ENCODE data around the gene MIPEP. TPM values are rescaled to one million over a fixed set of nuclear protein-coding genes. Genes with fewer than 3 reads are reported as not detected.

MIPEP gene
- total RNA-seq, 1 experiment from 2014 or later = 10.2 TPM

GRCh38 chr13:23710366-23710765, 178.8 kb downstream of the MIPEP start:
- H2AFZ ChIP-seq (ENCODE audit: low read length) = no peak overlapping the region
- H3K9me3 ChIP-seq (ENCODE audit: low read length) = no peaks in the 10 kb centered on the region
- no peak for DNase-seq
- no peaks in the 10 kb centered on the region for H3K36me3 ChIP-seq (ENCODE audit: insufficient read depth, low read length)
- no peaks in the 10 kb centered on the region for H3K4me1 ChIP-seq (ENCODE audit: low read length)
- H3K27ac ChIP-seq (ENCODE audit: low read length) = no peak overlapping the region
- H3K4me2 ChIP-seq (ENCODE audit: low read depth, low read length, poor library complexity, severe bottlenecking) = no peak overlapping the region
- no peaks in the 10 kb centered on the region for H3K27me3 ChIP-seq (ENCODE audit: low read length)
- no peaks in the 10 kb centered on the region for H3K79me2 ChIP-seq (ENCODE audit: low read length)
- H4K20me1 ChIP-seq (ENCODE audit: insufficient read depth, low read depth, low read length) = no peaks in the 10 kb centered on the region
- no peaks in the 10 kb centered on the region for H3K9me2 ChIP-seq (replicated peaks; ENCODE audit: insufficient read depth, low read length)
- H3K9ac ChIP-seq (ENCODE audit: low read length) = no peak overlapping the region
- H3K4me3 ChIP-seq (ENCODE audit: low read length) = no peak overlapping the region

- no peaks in the 10 kb centered on the region for H4K20me1 ChIP-seq (ENCODE audit: insufficient read depth, low read depth, low read length)
- no peaks in the 10 kb centered on the region for H3K4me1 ChIP-seq (ENCODE audit: low read length)
- no peaks in the 10 kb centered on the region for H3K36me3 ChIP-seq (ENCODE audit: insufficient read depth, low read length)
- no peaks in the 10 kb centered on the region for H3K27me3 ChIP-seq (ENCODE audit: low read length)
- no peak overlapping the region for H3K9ac ChIP-seq (ENCODE audit: low read length)
- H3K79me2 ChIP-seq (ENCODE audit: low read length) = no peaks in the 10 kb centered on the region
- H2AFZ ChIP-seq (ENCODE audit: low read length) = no peak overlapping the region
- H3K27ac ChIP-seq (ENCODE audit: low read length) = no peak overlapping the region
- no peaks in the 10 kb centered on the region for H3K9me3 ChIP-seq (ENCODE audit: low read length)
- no peak for DNase-seq
- H3K4me2 ChIP-seq (ENCODE audit: low read depth, low read length, poor library complexity, severe bottlenecking) = no peak overlapping the region
- H3K4me3 ChIP-seq (ENCODE audit: low read length) = no peak overlapping the region
- H3K9me2 ChIP-seq (replicated peaks; ENCODE audit: insufficient read depth, low read length) = no peaks in the 10 kb centered on the region
Measured at GRCh38 chr13:23709536-23709935, 179.7 kb downstream of the MIPEP start.

- Histone ChIP-seq H3K4me3 (ENCODE audit: low read length) (no peak overlapping the region), H3K9me3 (ENCODE audit: low read length) (no peaks in the 10 kb centered on the region), H3K79me2 (ENCODE audit: low read length) (no peaks in the 10 kb centered on the region), H3K27me3 (ENCODE audit: low read length) (no peaks in the 10 kb centered on the region), H3K9ac (ENCODE audit: low read length) (no peak overlapping the region), H3K4me2 (ENCODE audit: low read depth, low read length, poor library complexity, severe bottlenecking) (no peak overlapping the region), H3K36me3 (ENCODE audit: insufficient read depth, low read length) (no peaks in the 10 kb centered on the region), H3K9me2 (replicated peaks; ENCODE audit: insufficient read depth, low read length) (no peaks in the 10 kb centered on the region), H4K20me1 (ENCODE audit: insufficient read depth, low read depth, low read length) (no peaks in the 10 kb centered on the region), H3K27ac (ENCODE audit: low read length) (no peak overlapping the region), H3K4me1 (ENCODE audit: low read length) (no peaks in the 10 kb centered on the region), H2AFZ (ENCODE audit: low read length) (no peak overlapping the region)
- DNase-seq = peak; percentile 55
Measured at GRCh38 chr13:23707674-23708073, 181.5 kb downstream of the MIPEP start.

GRCh38 chr13:23705583-23705982, 183.6 kb downstream of the MIPEP start:
- H3K4me1 ChIP-seq (ENCODE audit: low read length) = no peaks in the 10 kb centered on the region
- no peaks in the 10 kb centered on the region for H3K36me3 ChIP-seq (ENCODE audit: insufficient read depth, low read length)
- H3K9me3 ChIP-seq (ENCODE audit: low read length) = no peaks in the 10 kb centered on the region
- no peak overlapping the region for H3K4me2 ChIP-seq (ENCODE audit: low read depth, low read length, poor library complexity, severe bottlenecking)
- H3K9me2 ChIP-seq (replicated peaks; ENCODE audit: insufficient read depth, low read length) = no peaks in the 10 kb centered on the region
- H3K9ac ChIP-seq (ENCODE audit: low read length) = no peak overlapping the region
- H4K20me1 ChIP-seq (ENCODE audit: insufficient read depth, low read depth, low read length) = no peaks in the 10 kb centered on the region
- DNase-seq = no peak
- no peak overlapping the region for H3K27ac ChIP-seq (ENCODE audit: low read length)
- no peak overlapping the region for H2AFZ ChIP-seq (ENCODE audit: low read length)
- no peak overlapping the region for H3K4me3 ChIP-seq (ENCODE audit: low read length)
- no peaks in the 10 kb centered on the region for H3K79me2 ChIP-seq (ENCODE audit: low read length)
- H3K27me3 ChIP-seq (ENCODE audit: low read length) = no peaks in the 10 kb centered on the region

- Histone ChIP-seq H3K9me2 (replicated peaks; ENCODE audit: insufficient read depth, low read length) (no peaks in the 10 kb centered on the region), H3K4me3 (ENCODE audit: low read length) (no peak overlapping the region), H3K4me1 (ENCODE audit: low read length) (no peaks in the 10 kb centered on the region), H3K79me2 (ENCODE audit: low read length) (no peaks in the 10 kb centered on the region), H3K27ac (ENCODE audit: low read length) (no peak overlapping the region), H3K9me3 (ENCODE audit: low read length) (no peaks in the 10 kb centered on the region), H3K4me2 (ENCODE audit: low read depth, low read length, poor library complexity, severe bottlenecking) (no peak overlapping the region), H3K36me3 (ENCODE audit: insufficient read depth, low read length) (no peaks in the 10 kb centered on the region), H4K20me1 (ENCODE audit: insufficient read depth, low read depth, low read length) (no peaks in the 10 kb centered on the region), H2AFZ (ENCODE audit: low read length) (no peak overlapping the region), H3K27me3 (ENCODE audit: low read length) (no peaks in the 10 kb centered on the region), H3K9ac (ENCODE audit: low read length) (no peak overlapping the region)
- DNase-seq = no peak
Measured at GRCh38 chr13:23703246-23703860, 185.8 kb downstream of the MIPEP start.

- H3K9ac ChIP-seq (ENCODE audit: low read length) = no peak overlapping the region
- no peak overlapping the region for H3K27ac ChIP-seq (ENCODE audit: low read length)
- no peak overlapping the region for H2AFZ ChIP-seq (ENCODE audit: low read length)
- H4K20me1 ChIP-seq (ENCODE audit: insufficient read depth, low read depth, low read length) = no peaks in the 10 kb centered on the region
- H3K4me3 ChIP-seq (ENCODE audit: low read length) = no peak overlapping the region
- no peak overlapping the region for H3K4me2 ChIP-seq (ENCODE audit: low read depth, low read length, poor library complexity, severe bottlenecking)
- H3K9me2 ChIP-seq (replicated peaks; ENCODE audit: insufficient read depth, low read length) = no peaks in the 10 kb centered on the region
- no peaks in the 10 kb centered on the region for H3K27me3 ChIP-seq (ENCODE audit: low read length)
- no peaks in the 10 kb centered on the region for H3K36me3 ChIP-seq (ENCODE audit: insufficient read depth, low read length)
- H3K9me3 ChIP-seq (ENCODE audit: low read length) = no peaks in the 10 kb centered on the region
- DNase-seq = no peak
- H3K4me1 ChIP-seq (ENCODE audit: low read length) = peaks cover 2% of the 10 kb centered on the region
- H3K79me2 ChIP-seq (ENCODE audit: low read length) = no peaks in the 10 kb centered on the region
Measured at GRCh38 chr13:23701636-23702035, 187.6 kb downstream of the MIPEP start.

- H3K27ac ChIP-seq (ENCODE audit: low read length) = no peak overlapping the region
- H3K4me3 ChIP-seq (ENCODE audit: low read length) = no peak overlapping the region
- H3K9ac ChIP-seq (ENCODE audit: low read length) = no peak overlapping the region
- no peaks in the 10 kb centered on the region for H3K36me3 ChIP-seq (ENCODE audit: insufficient read depth, low read length)
- H2AFZ ChIP-seq (ENCODE audit: low read length) = no peak overlapping the region
- H3K79me2 ChIP-seq (ENCODE audit: low read length) = no peaks in the 10 kb centered on the region
- H3K27me3 ChIP-seq (ENCODE audit: low read length) = no peaks in the 10 kb centered on the region
- no peak for DNase-seq
- no peak overlapping the region for H3K4me2 ChIP-seq (ENCODE audit: low read depth, low read length, poor library complexity, severe bottlenecking)
- H3K9me3 ChIP-seq (ENCODE audit: low read length) = no peaks in the 10 kb centered on the region
- peaks cover 6% of the 10 kb centered on the region for H3K4me1 ChIP-seq (ENCODE audit: low read length)
- H4K20me1 ChIP-seq (ENCODE audit: insufficient read depth, low read depth, low read length) = no peaks in the 10 kb centered on the region
- H3K9me2 ChIP-seq (replicated peaks; ENCODE audit: insufficient read depth, low read length) = no peaks in the 10 kb centered on the region
Measured at GRCh38 chr13:23701186-23701585, 188.0 kb downstream of the MIPEP start.

GRCh38 chr13:23699271-23699670, 189.9 kb downstream of the MIPEP start:
- H3K9ac ChIP-seq (ENCODE audit: low read length) = no peak overlapping the region
- DNase-seq = no peak
- H3K9me3 ChIP-seq (ENCODE audit: low read length) = no peaks in the 10 kb centered on the region
- H3K36me3 ChIP-seq (ENCODE audit: insufficient read depth, low read length) = no peaks in the 10 kb centered on the region
- H3K4me1 ChIP-seq (ENCODE audit: low read length) = peaks cover 17% of the 10 kb centered on the region
- no peak overlapping the region for H3K4me2 ChIP-seq (ENCODE audit: low read depth, low read length, poor library complexity, severe bottlenecking)
- no peak overlapping the region for H3K27ac ChIP-seq (ENCODE audit: low read length)
- no peak overlapping the region for H3K4me3 ChIP-seq (ENCODE audit: low read length)
- no peaks in the 10 kb centered on the region for H3K79me2 ChIP-seq (ENCODE audit: low read length)
- H3K9me2 ChIP-seq (replicated peaks; ENCODE audit: insufficient read depth, low read length) = no peaks in the 10 kb centered on the region
- no peaks in the 10 kb centered on the region for H3K27me3 ChIP-seq (ENCODE audit: low read length)
- no peak overlapping the region for H2AFZ ChIP-seq (ENCODE audit: low read length)
- H4K20me1 ChIP-seq (ENCODE audit: insufficient read depth, low read depth, low read length) = no peaks in the 10 kb centered on the region
